Thymus (tissue), 11 donors: ENCODE results near the gene TBRG4. TPM values are rescaled to one million over a fixed set of nuclear protein-coding genes. Genes with fewer than 3 reads are reported as not detected.

Experiments
- DNase-seq, 9 donors: peaks; one replicate each; pipeline ENCODE4 v3.0.0-alpha.2; 2013; ENCODE audit warnings: low spot score in 9 of 9, low read depth in 6 of 9, missing footprints in 1 of 9
- H3K27ac ChIP-seq, 2 donors: one replicate each; pipeline ENCODE4 v1.5.1; 2013; ENCODE audit warnings: control low read depth in 1 of 2, low read depth in 1 of 2, low read length in 1 of 2, mild to moderate bottlenecking in 1 of 2, moderate library complexity in 1 of 2
- H3K27me3 ChIP-seq, 2 donors: one replicate each; pipeline ENCODE4 v1.5.1; 2013; ENCODE audit warnings: low read length in 1 of 2; ENCODE audit not compliant: control insufficient read depth in 2 of 2, insufficient read depth in 1 of 2
- H3K36me3 ChIP-seq, 2 donors: one replicate each; pipeline ENCODE4 v1.5.1; 2013; ENCODE audit warnings: low read length in 1 of 2, mild to moderate bottlenecking in 1 of 2, moderate library complexity in 1 of 2; ENCODE audit not compliant: control insufficient read depth in 2 of 2, insufficient read depth in 2 of 2
- H3K4me1 ChIP-seq, 2 donors: one replicate each; pipeline ENCODE4 v1.5.1; 2013; ENCODE audit warnings: low read length in 2 of 2; ENCODE audit not compliant: control insufficient read depth in 2 of 2, insufficient read depth in 2 of 2
- H3K4me3 ChIP-seq, 2 donors: one replicate each; pipeline ENCODE4 v1.5.1; 2013; ENCODE audit warnings: low read length in 2 of 2, control low read depth in 1 of 2, mild to moderate bottlenecking in 1 of 2
- H3K9me3 ChIP-seq, 2 donors: one replicate each; pipeline ENCODE4 v1.5.1; 2013; ENCODE audit warnings: low read length in 1 of 2, mild to moderate bottlenecking in 1 of 2; ENCODE audit not compliant: control insufficient read depth in 2 of 2, insufficient read depth in 1 of 2
- whole genome bisulfite sequencing: extraction: QIAGEN DNeasy Blood & Tissue Kit; methylation state at CpG from one replicate; pipeline ENCODE4 v1.1.7; 2013; 5-methylcytosine and 5-hydroxymethylcytosine counted together
- polyA plus RNA-seq: library from polyadenylated mRNA; stranded (reverse); fragments of 200-250 nt; gene quantifications from one replicate; pipeline ENCODE4 v1.2.3, GENCODE V29; 2013
- total RNA-seq: library from RNA; stranded (reverse); fragments of 120-200 nt; gene quantifications from one replicate; pipeline ENCODE4 v1.2.4, GENCODE V29; 2013
- donor health status: healthy.

Gene TBRG4
- total and polyA plus RNA-seq, 2 donors, result 54.2 to 57.7 TPM

- WGBS, result 95% methylated on average over 7 of the region's 7 CpGs
- H3K27ac ChIP-seq, result no peak overlapping the region
- H3K27me3 ChIP-seq, result no peaks in the 10 kb centered on the region
- no peaks in the 10 kb centered on the region for H3K36me3 ChIP-seq
- H3K4me1 ChIP-seq, result peaks cover 0 to 5% of the 10 kb centered on the region in 2 donors
- DNase-seq, result no peak
- no peak overlapping the region for H3K4me3 ChIP-seq
- H3K9me3 ChIP-seq, result no peaks in the 10 kb centered on the region
These were observed 22.4 kb upstream of the TBRG4 start for GRCh38 chr7:45133877-45134276.

DNA sequence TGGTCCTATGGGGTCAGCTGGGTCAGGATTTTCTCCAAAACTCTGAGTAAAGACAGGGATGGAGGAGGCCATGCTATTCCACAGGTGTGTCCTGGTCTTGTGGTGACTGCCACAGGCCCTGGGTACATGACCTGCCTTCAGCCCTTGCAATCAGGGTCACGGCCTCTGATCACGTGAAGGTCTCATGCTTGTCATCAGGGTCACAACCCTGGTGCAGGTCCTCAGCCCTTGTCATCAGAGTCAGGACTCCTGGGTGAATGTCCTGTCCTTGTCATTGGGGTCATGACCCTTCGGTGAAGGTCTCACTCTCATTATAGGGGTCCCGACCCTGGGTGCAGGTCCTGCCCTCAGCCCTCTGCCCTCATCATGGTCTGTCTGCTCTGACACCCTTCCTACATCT, 21.9 kb upstream of the TBRG4 start:
- Histone ChIP-seq H3K27ac (no peak overlapping the region), H3K4me3 (no peak overlapping the region), H3K36me3 (no peaks in the 10 kb centered on the region), H3K27me3 (no peaks in the 10 kb centered on the region), H3K9me3 (no peaks in the 10 kb centered on the region), H3K4me1 (peaks cover 0 to 5% of the 10 kb centered on the region in 2 donors)
- no peak for DNase-seq
- 98% methylated on average over 4 of the region's 4 CpGs for WGBS

DNA sequence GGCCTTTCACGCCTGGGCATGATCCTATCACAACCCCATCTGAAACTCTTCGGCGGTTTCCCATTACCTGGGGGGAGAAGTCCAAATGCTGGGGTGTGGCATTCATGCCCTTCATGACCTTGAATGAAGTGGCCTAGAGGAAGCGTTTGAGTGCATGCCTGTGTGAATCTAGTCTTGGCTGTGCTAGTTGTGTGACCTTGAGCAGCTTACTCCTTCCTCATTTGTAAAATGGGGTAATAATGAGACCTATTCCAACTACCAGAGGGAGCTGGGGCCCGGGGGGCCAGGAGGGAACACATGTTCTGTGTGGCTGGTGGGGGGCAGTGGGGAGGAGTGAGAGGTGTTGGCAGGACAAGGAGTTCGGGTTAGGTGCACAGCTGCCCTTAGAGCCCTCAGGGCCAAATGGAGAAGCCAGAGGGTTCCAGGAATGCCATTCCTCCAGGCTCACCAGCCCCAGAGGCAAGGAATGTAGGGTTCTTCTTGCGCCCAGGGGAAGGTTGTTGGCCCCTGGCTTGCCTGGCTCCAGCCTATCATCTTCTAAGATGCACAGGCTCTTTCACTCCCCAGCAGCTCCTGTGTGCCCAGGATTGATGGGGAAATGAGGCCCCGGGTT, 21.3 kb upstream of the TBRG4 start:
- Histone ChIP-seq H3K27ac (no peak overlapping the region), H3K27me3 (no peaks in the 10 kb centered on the region), H3K9me3 (no peaks in the 10 kb centered on the region), H3K4me3 (no peak overlapping the region), H3K36me3 (no peaks in the 10 kb centered on the region), H3K4me1 (peaks cover 0 to 5% of the 10 kb centered on the region in 2 donors)
- no peak for DNase-seq
- 93% methylated on average over 8 of the region's 8 CpGs for WGBS

DNA sequence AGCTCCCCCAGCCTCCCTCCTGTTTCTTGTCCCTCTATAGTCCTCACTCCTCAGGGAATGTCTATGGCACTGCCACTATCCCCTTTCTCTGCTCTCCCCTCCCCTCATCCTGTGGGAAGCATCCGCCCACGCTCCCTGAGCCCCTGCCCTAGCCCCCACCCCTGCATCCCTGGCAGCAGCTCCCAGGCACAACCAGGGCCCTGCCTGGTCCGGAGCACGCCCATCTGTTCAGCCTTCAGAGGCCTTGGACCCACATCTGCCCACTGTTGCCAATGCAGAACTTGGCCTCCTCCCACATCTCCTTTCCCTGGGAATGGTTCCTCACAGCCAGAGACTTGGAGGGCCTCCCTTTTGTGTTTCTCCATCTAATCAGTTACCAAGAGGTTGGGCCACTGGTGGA, 20.4 kb upstream of the TBRG4 start:
- DNase-seq, result no peak
- Histone ChIP-seq H3K27ac (no peak overlapping the region), H3K4me3 (no peak overlapping the region), H3K9me3 (no peaks in the 10 kb centered on the region), H3K36me3 (no peaks in the 10 kb centered on the region), H3K4me1 (peaks cover 0 to 5% of the 10 kb centered on the region in 2 donors), H3K27me3 (no peaks in the 10 kb centered on the region)
- 96% methylated on average over 4 of the region's 4 CpGs for WGBS

- Histone ChIP-seq H3K9me3 (no peaks in the 10 kb centered on the region), H3K36me3 (no peaks in the 10 kb centered on the region), H3K4me1 (peaks cover 0 to 3% of the 10 kb centered on the region in 2 donors), H3K4me3 (no peak overlapping the region), H3K27me3 (no peaks in the 10 kb centered on the region), H3K27ac (no peak overlapping the region)
- DNase-seq, result no peak
- 96% methylated on average over 9 of the region's 9 CpGs for WGBS
These were observed 19.4 kb upstream of the TBRG4 start for GRCh38 chr7:45130910-45131309.

DNA sequence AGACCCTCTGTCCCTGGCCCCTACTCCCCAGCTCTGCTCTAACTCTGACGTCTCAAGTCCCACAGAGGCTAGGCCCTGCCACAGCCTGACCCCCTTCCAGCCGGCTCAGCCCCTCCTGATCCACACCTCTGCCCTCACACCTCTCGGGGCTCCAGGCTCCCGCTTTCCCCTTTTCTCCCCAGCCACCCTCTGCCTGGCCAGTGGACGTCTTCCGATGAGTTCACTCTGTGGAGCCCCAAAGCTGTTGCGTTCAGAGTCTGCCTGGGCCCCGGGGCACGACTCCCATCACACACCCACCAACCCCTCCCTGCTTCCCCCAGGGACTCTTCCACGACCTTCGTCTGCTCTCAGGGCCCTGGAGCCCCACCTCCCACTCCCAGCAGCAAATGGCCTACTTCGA, 18.4 kb upstream of the TBRG4 start:
- Histone ChIP-seq H3K9me3 (no peaks in the 10 kb centered on the region), H3K27ac (no peak overlapping the region), H3K27me3 (no peaks in the 10 kb centered on the region), H3K4me3 (no peak overlapping the region), H3K36me3 (no peaks in the 10 kb centered on the region), H3K4me1 (no peaks in the 10 kb centered on the region)
- DNase-seq, result no peak
- 94% methylated on average over 12 of the region's 12 CpGs for WGBS

GRCh38 chr7:45129181-45129800, 17.8 kb upstream of the TBRG4 start:
- no peak for DNase-seq
- no peaks in the 10 kb centered on the region for H3K9me3 ChIP-seq
- 94% methylated on average over 15 of the region's 15 CpGs for WGBS

GRCh38 chr7:45126920-45127319, 15.4 kb upstream of the TBRG4 start:
- Histone ChIP-seq H3K27me3 (no peaks in the 10 kb centered on the region), H3K9me3 (no peaks in the 10 kb centered on the region), H3K27ac (no peak overlapping the region), H3K36me3 (no peaks in the 10 kb centered on the region), H3K4me1 (no peaks in the 10 kb centered on the region), H3K4me3 (no peak overlapping the region)
- DNase-seq, result no peak
- WGBS, result 95% methylated on average over 6 of the region's 6 CpGs

More at GRCh38 chr7:45129181-45129800, 17.8 kb upstream of the TBRG4 start:
- H3K4me1 ChIP-seq, result no peaks in the 10 kb centered on the region
- H3K27me3 ChIP-seq, result no peaks in the 10 kb centered on the region
- no peaks in the 10 kb centered on the region for H3K36me3 ChIP-seq
- no peak overlapping the region for H3K27ac ChIP-seq
- no peak overlapping the region for H3K4me3 ChIP-seq

DNA sequence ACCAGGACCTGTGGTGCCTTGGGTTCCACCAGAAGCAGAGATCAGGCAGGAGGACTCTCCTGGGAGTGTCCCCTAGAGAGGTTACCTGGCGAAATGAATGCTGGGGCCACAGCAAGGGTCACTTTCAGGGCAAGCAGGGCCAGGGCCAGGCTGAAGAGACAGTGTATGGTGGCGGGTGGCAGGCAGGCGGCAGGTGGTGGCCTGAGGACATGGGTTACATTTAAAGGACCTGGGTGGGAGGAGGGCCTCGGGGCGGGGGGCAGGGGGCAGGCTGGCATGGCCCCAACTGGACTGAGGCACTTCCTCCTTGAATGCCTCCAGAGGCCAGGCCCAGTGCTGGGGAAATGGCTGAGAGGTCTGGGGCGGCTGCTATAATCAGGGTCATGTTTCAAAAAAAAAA, 14.7 kb upstream of the TBRG4 start:
- H3K9me3 ChIP-seq, result no peaks in the 10 kb centered on the region
- H3K4me3 ChIP-seq, result no peak overlapping the region
- no peak for DNase-seq
- no peaks in the 10 kb centered on the region for H3K4me1 ChIP-seq
- no peaks in the 10 kb centered on the region for H3K27me3 ChIP-seq
- no peaks in the 10 kb centered on the region for H3K36me3 ChIP-seq
- 94% methylated on average over 6 of the region's 6 CpGs for WGBS
- no peak overlapping the region for H3K27ac ChIP-seq
